ENCODE data around the gene NEK1.

DNA sequence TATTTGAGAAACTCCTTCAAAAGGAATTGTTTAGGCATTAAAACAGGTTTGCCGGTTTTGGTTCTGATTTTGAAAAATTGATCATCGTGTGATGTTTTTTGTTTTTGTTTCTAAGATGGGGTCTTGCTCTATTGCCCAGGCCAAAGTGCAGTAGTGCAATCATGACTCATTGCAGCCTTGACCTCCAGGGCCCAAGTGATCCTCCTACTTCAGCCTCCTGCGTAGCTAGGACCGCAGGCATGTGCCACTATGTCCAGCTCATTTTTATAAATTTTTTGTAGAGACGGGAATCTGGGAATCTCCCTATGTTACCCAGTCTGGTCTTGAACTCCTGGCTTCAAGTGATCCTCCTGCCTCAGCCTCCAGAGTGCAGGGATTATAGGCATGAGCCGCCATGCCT lies 43.0 kb upstream of the NEK1 start:
- TF ChIP-seq, protein P1, sequence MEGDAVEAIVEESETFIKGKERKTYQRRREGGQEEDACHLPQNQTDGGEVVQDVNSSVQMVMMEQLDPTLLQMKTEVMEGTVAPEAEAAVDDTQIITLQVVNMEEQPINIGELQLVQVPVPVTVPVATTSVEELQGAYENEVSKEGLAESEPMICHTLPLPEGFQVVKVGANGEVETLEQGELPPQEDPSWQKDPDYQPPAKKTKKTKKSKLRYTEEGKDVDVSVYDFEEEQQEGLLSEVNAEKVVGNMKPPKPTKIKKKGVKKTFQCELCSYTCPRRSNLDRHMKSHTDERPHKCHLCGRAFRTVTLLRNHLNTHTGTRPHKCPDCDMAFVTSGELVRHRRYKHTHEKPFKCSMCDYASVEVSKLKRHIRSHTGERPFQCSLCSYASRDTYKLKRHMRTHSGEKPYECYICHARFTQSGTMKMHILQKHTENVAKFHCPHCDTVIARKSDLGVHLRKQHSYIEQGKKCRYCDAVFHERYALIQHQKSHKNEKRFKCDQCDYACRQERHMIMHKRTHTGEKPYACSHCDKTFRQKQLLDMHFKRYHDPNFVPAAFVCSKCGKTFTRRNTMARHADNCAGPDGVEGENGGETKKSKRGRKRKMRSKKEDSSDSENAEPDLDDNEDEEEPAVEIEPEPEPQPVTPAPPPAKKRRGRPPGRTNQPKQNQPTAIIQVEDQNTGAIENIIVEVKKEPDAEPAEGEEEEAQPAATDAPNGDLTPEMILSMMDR (IDR thresholded peaks at IDR 0.05; ENCODE audit: extremely low read depth in 1 of 2, insufficient read depth in 1 of 2, low read depth in 1 of 2, low read length in 2 of 2): no peak
- TF ChIP-seq JUN (IDR thresholded peaks at IDR 0.05; ENCODE audit: borderline replicate concordance, insufficient read depth, insufficient read length, low read depth) (no peak), POLR2A (IDR thresholded peaks at IDR 0.05; ENCODE audit: low read depth, low read length) (no peak), POLR2AphosphoS5 (IDR thresholded peaks at IDR 0.05; ENCODE audit: insufficient read depth, low read depth, low read length) (no peak), FOS (IDR thresholded peaks at IDR 0.05; ENCODE audit: borderline replicate concordance, insufficient read depth, low read length) (no peak), EZH2 (IDR thresholded peaks at IDR 0.05; ENCODE audit: borderline replicate concordance, low read depth, low read length, severe bottlenecking) (no peak)
- TF ChIP-seq, protein P2, sequence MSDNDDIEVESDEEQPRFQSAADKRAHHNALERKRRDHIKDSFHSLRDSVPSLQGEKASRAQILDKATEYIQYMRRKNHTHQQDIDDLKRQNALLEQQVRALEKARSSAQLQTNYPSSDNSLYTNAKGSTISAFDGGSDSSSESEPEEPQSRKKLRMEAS (IDR thresholded peaks at IDR 0.05; ENCODE audit: insufficient read depth, insufficient read length): no peak

All from endothelial cell of umbilical vein (primary cell).